GM18951 (cell line): ENCODE data around the gene GSTA5.
"Not testable (repeated sequence)": the region's sequence is repeated elsewhere in the genome, so short reads cannot be mapped to it uniquely, and the experiment has no call there.

ENCODE experiments used
- POLR2A ChIP-seq: IDR thresholded peaks from 4 replicates; pipeline ENCODE4 v1.6.1; 2011; ENCODE audit warnings: mild to moderate bottlenecking; ENCODE audit not compliant: insufficient read length, insufficient read depth; ENCODE audit errors: extremely low read depth
- in situ Hi-C: fragments of 300-500 bp; cut with MboI; formaldehyde crosslinking; loops from one replicate; pipeline ENCODE4 v1.12.0; 2022; ENCODE audit warnings: low sequenced_read_pairs, mixed read lengths, inconsistent platforms; ENCODE audit not compliant: unreplicated experiment

The GSTA5 gene

GRCh38 chr6:52840763-52841585 lies at the start of gene GSTA5:
TSS of gene GSTA5 (minus strand) at chr6:52840813.
- in situ Hi-C loops = no loop called here

GRCh38 chr6:52890018-52890417 lies 49.4 kb upstream of the GSTA5 start:
- in situ Hi-C loops = no loop called here
- no peak for TF ChIP-seq POLR2A

More at GRCh38 chr6:52840763-52841585, at the start of gene GSTA5:
- TF ChIP-seq POLR2A = no peak

GRCh38 chr6:52887910-52888524 lies 47.4 kb upstream of the GSTA5 start:
- in situ Hi-C loops = no loop called here
- TF ChIP-seq POLR2A = no peak

GRCh38 chr6:52881996-52882841 lies 41.6 kb upstream of the GSTA5 start:
- TF ChIP-seq POLR2A = no peak

GRCh38 chr6:52881662-52881995 lies 41.0 kb upstream of the GSTA5 start:
- in situ Hi-C loops = no loop called here

More at GRCh38 chr6:52881996-52882841, 41.6 kb upstream of the GSTA5 start:
- in situ Hi-C loops = no loop called here

GRCh38 chr6:52877786-52878185 lies 37.2 kb upstream of the GSTA5 start:
- in situ Hi-C loops = no loop called here

More at GRCh38 chr6:52881662-52881995, 41.0 kb upstream of the GSTA5 start:
- TF ChIP-seq POLR2A = no peak

GRCh38 chr6:52877168-52877567 lies 36.6 kb upstream of the GSTA5 start:
- no peak for TF ChIP-seq POLR2A
- in situ Hi-C loops = no loop called here

More at GRCh38 chr6:52877786-52878185, 37.2 kb upstream of the GSTA5 start:
- TF ChIP-seq POLR2A = no peak

- in situ Hi-C loops = no loop called here
- TF ChIP-seq POLR2A = no peak
These were observed 35.6 kb upstream of the GSTA5 start for GRCh38 chr6:52876056-52876787.

- no peak for TF ChIP-seq POLR2A
These were observed 31.4 kb upstream of the GSTA5 start for GRCh38 chr6:52872031-52872430.

GRCh38 chr6:52871621-52872020 lies 31.0 kb upstream of the GSTA5 start:
- in situ Hi-C loops = no loop called here

More at GRCh38 chr6:52872031-52872430, 31.4 kb upstream of the GSTA5 start:
- in situ Hi-C loops = no loop called here

GRCh38 chr6:52870335-52871091 lies 29.9 kb upstream of the GSTA5 start:
- in situ Hi-C loops = not testable (repeated sequence)

More at GRCh38 chr6:52871621-52872020, 31.0 kb upstream of the GSTA5 start:
- TF ChIP-seq POLR2A = no peak

- in situ Hi-C loops = not testable (repeated sequence)
These were observed 28.3 kb upstream of the GSTA5 start for GRCh38 chr6:52868899-52869298.
